ENCODE data around the gene NKIRAS1.

NKIRAS1 gene

GRCh38 chr3:23959135-23959900 is 42.5 kb upstream of the NKIRAS1 start:
- TF ChIP-seq, protein P1, sequence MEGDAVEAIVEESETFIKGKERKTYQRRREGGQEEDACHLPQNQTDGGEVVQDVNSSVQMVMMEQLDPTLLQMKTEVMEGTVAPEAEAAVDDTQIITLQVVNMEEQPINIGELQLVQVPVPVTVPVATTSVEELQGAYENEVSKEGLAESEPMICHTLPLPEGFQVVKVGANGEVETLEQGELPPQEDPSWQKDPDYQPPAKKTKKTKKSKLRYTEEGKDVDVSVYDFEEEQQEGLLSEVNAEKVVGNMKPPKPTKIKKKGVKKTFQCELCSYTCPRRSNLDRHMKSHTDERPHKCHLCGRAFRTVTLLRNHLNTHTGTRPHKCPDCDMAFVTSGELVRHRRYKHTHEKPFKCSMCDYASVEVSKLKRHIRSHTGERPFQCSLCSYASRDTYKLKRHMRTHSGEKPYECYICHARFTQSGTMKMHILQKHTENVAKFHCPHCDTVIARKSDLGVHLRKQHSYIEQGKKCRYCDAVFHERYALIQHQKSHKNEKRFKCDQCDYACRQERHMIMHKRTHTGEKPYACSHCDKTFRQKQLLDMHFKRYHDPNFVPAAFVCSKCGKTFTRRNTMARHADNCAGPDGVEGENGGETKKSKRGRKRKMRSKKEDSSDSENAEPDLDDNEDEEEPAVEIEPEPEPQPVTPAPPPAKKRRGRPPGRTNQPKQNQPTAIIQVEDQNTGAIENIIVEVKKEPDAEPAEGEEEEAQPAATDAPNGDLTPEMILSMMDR (IDR thresholded peaks at IDR 0.05; ENCODE audit: borderline replicate concordance, extremely low read depth, low read length, poor library complexity, severe bottlenecking): no peak
- TF ChIP-seq EZH2 (IDR thresholded peaks at IDR 0.05; ENCODE audit: borderline replicate concordance, low read depth, low read length, severe bottlenecking): no peak
- DNase-seq (no peak), ATAC-seq (ENCODE audit: insufficient read depth, low read depth) (no peak)
- H2AFZ ChIP-seq (ENCODE audit: low read depth, low read length): no peak overlapping the region
- no peaks in the 10 kb centered on the region for H3K9me3 ChIP-seq (ENCODE audit: insufficient read depth, low read length, severe bottlenecking)
- no peak overlapping the region for H3K9ac ChIP-seq (ENCODE audit: low read depth, low read length)
- no peaks in the 10 kb centered on the region for H3K79me2 ChIP-seq (ENCODE audit: insufficient read depth, low read length)
- peaks cover 14% of the 10 kb centered on the region; the same call in 1 of the 2 replicates for H3K36me3 ChIP-seq (ENCODE audit: insufficient read depth, low read length)
- no peaks in the 10 kb centered on the region for H3K4me1 ChIP-seq (ENCODE audit: insufficient read depth, low read length)
- no peak overlapping the region for H3K27ac ChIP-seq (ENCODE audit: low read length)
- H3K4me3 ChIP-seq (ENCODE audit: low read depth in 1 of 2, low read length in 2 of 2): no peak overlapping the region
- H4K20me1 ChIP-seq (ENCODE audit: insufficient read depth, low read length): peaks cover 14% of the 10 kb centered on the region
- no peaks in the 10 kb centered on the region for H3K27me3 ChIP-seq (ENCODE audit: insufficient read depth, low read length, poor library complexity)
- no peak overlapping the region for H3K4me2 ChIP-seq (ENCODE audit: insufficient read depth, low read length)

GRCh38 chr3:23956701-23957100 is 39.9 kb upstream of the NKIRAS1 start:
- Histone ChIP-seq H3K4me3 (ENCODE audit: low read depth in 1 of 2, low read length in 2 of 2) (no peak overlapping the region), H3K4me2 (ENCODE audit: insufficient read depth, low read length) (no peak overlapping the region), H3K9ac (ENCODE audit: low read depth, low read length) (no peak overlapping the region), H4K20me1 (ENCODE audit: insufficient read depth, low read length) (peaks cover 33% of the 10 kb centered on the region), H3K9me3 (ENCODE audit: insufficient read depth, low read length, severe bottlenecking) (no peaks in the 10 kb centered on the region), H2AFZ (ENCODE audit: low read depth, low read length) (no peak overlapping the region), H3K4me1 (ENCODE audit: insufficient read depth, low read length) (peaks cover 10% of the 10 kb centered on the region), H3K27ac (ENCODE audit: low read length) (no peak overlapping the region), H3K79me2 (ENCODE audit: insufficient read depth, low read length) (peaks cover 5% of the 10 kb centered on the region; the same call in 1 of the 2 replicates), H3K36me3 (ENCODE audit: insufficient read depth, low read length) (peaks cover 6% of the 10 kb centered on the region; the same call in 1 of the 2 replicates), H3K27me3 (ENCODE audit: insufficient read depth, low read length, poor library complexity) (no peaks in the 10 kb centered on the region)
- ATAC-seq (ENCODE audit: insufficient read depth, low read depth): no peak
- TF ChIP-seq, protein P1 (IDR thresholded peaks at IDR 0.05; ENCODE audit: borderline replicate concordance, extremely low read depth, low read length, poor library complexity, severe bottlenecking): no peak
- TF ChIP-seq EZH2 (IDR thresholded peaks at IDR 0.05; ENCODE audit: borderline replicate concordance, low read depth, low read length, severe bottlenecking): no peak
- no peak for DNase-seq

GRCh38 chr3:23954144-23954543 is 37.4 kb upstream of the NKIRAS1 start:
- H3K4me3 ChIP-seq (ENCODE audit: low read depth in 1 of 2, low read length in 2 of 2): no peak overlapping the region
- DNase-seq: no peak
- peaks cover 50% of the 10 kb centered on the region for H4K20me1 ChIP-seq (ENCODE audit: insufficient read depth, low read length)
- H3K27ac ChIP-seq (ENCODE audit: low read length): no peak overlapping the region
- peaks cover 13% of the 10 kb centered on the region for H3K79me2 ChIP-seq (ENCODE audit: insufficient read depth, low read length)
- H3K27me3 ChIP-seq (ENCODE audit: insufficient read depth, low read length, poor library complexity): no peaks in the 10 kb centered on the region
- H2AFZ ChIP-seq (ENCODE audit: low read depth, low read length): no peak overlapping the region
- no peak overlapping the region for H3K4me2 ChIP-seq (ENCODE audit: insufficient read depth, low read length)
- H3K9me3 ChIP-seq (ENCODE audit: insufficient read depth, low read length, severe bottlenecking): no peaks in the 10 kb centered on the region
- TF ChIP-seq, protein P1 (IDR thresholded peaks at IDR 0.05; ENCODE audit: borderline replicate concordance, extremely low read depth, low read length, poor library complexity, severe bottlenecking): no peak
- TF ChIP-seq EZH2 (IDR thresholded peaks at IDR 0.05; ENCODE audit: borderline replicate concordance, low read depth, low read length, severe bottlenecking): no peak
- no peak overlapping the region for H3K9ac ChIP-seq (ENCODE audit: low read depth, low read length)
- H3K4me1 ChIP-seq (ENCODE audit: insufficient read depth, low read length): peaks cover 20% of the 10 kb centered on the region
- H3K36me3 ChIP-seq (ENCODE audit: insufficient read depth, low read length): no peaks in the 10 kb centered on the region
- no peak for ATAC-seq (ENCODE audit: insufficient read depth, low read depth)
